Occipital lobe (tissue), 2 donors: ENCODE data around the gene CCDC28A. TPM values are rescaled to one million over a fixed set of nuclear protein-coding genes. Genes with fewer than 3 reads are reported as not detected.
"Not testable (repeated sequence)": the region's sequence is repeated elsewhere in the genome, so short reads cannot be mapped to it uniquely, and the experiment has no call there.

Experiments used
- DNase-seq: peaks from one replicate; lab custom pipeline; 2025; lab: John Stamatoyannopoulos, UW
- total RNA-seq: library from RNA; depleted of rRNA; stranded (reverse); fragments of >200 nt; gene quantifications from one replicate; pipeline ENCODE4 v1.2.3, GENCODE V29; 2014

Gene CCDC28A
- 10.3 TPM for total RNA-seq

- peak; percentile 96 for DNase-seq
These were observed at the start of gene CCDC28A for GRCh38 chr6:138773177-138774091. Gene CCDC28A (plus strand): TSS chr6:138773769. CDS start chr6:138776121, 2,352 bp downstream.

GRCh38 chr6:138724015-138724414 is 49.6 kb upstream of the CCDC28A start:
- no peak for DNase-seq

GRCh38 chr6:138726066-138726756 is 47.4 kb upstream of the CCDC28A start:
- DNase-seq, result no peak

GRCh38 chr6:138726757-138727097 is 46.8 kb upstream of the CCDC28A start:
- DNase-seq, result no peak

- no peak for DNase-seq
These were observed 46.4 kb upstream of the CCDC28A start for GRCh38 chr6:138727182-138727581.

GRCh38 chr6:138728662-138729061 is 44.9 kb upstream of the CCDC28A start:
- no peak for DNase-seq

- DNase-seq, result not testable (repeated sequence)
These were observed 43.5 kb upstream of the CCDC28A start for GRCh38 chr6:138730037-138730436.

- no peak for DNase-seq
These were observed 39.0 kb upstream of the CCDC28A start for GRCh38 chr6:138734585-138734984.

- DNase-seq, result no peak
These were observed 36.9 kb upstream of the CCDC28A start for GRCh38 chr6:138736640-138737039.

- no peak for DNase-seq
These were observed 21.6 kb upstream of the CCDC28A start for GRCh38 chr6:138752017-138752416.

- DNase-seq, result no peak
These were observed 16.4 kb upstream of the CCDC28A start for GRCh38 chr6:138757136-138757535.

- DNase-seq, result no peak
These were observed 7.5 kb upstream of the CCDC28A start for GRCh38 chr6:138765896-138766655.

- no peak for DNase-seq
These were observed 4.4 kb upstream of the CCDC28A start for GRCh38 chr6:138769102-138769676.

GRCh38 chr6:138772596-138773176 is 883 bp upstream of the CCDC28A start:
- DNase-seq, result no peak

GRCh38 chr6:138774370-138774769 is 801 bp downstream of the CCDC28A start:
- no peak for DNase-seq

- no peak for DNase-seq
These were observed 3.1 kb downstream of the CCDC28A start for GRCh38 chr6:138776659-138777058.

- DNase-seq, result no peak
These were observed 4.8 kb downstream of the CCDC28A start for GRCh38 chr6:138778331-138778730.

- DNase-seq, result no peak
These were observed 8.7 kb downstream of the CCDC28A start for GRCh38 chr6:138782243-138782642.

GRCh38 chr6:138785079-138785478 is 11.5 kb downstream of the CCDC28A start:
- DNase-seq, result no peak

GRCh38 chr6:138785980-138786379 is 12.4 kb downstream of the CCDC28A start:
- DNase-seq, result no peak

GRCh38 chr6:138787138-138787537 is 13.6 kb downstream of the CCDC28A start:
- DNase-seq, result no peak
